Dendritic cell treated with granulocyte-macrophage colony-stimulating factor and Interleukin-4, amounts not matched to agents 40 ng/mL and 50 ng/mL, for 4 days (primary cell): Measurements from ENCODE around the gene CYP19A1.

Source experiments
- H3K27ac Mint-ChIP-seq: one replicate; pipeline ENCODE4 v1.8.0; 2022; ENCODE audit warnings: mild to moderate bottlenecking, mixed read lengths
- H3K27me3 Mint-ChIP-seq: one replicate; pipeline ENCODE4 v1.8.0; 2022; ENCODE audit warnings: mild to moderate bottlenecking, mixed read lengths
- H3K36me3 Mint-ChIP-seq: one replicate; pipeline ENCODE4 v1.8.0; 2022; ENCODE audit warnings: low read depth, mixed read lengths
- H3K4me1 Mint-ChIP-seq: one replicate; pipeline ENCODE4 v1.8.0; 2022; ENCODE audit warnings: low read depth, mixed read lengths
- H3K4me3 Mint-ChIP-seq: one replicate; pipeline ENCODE4 v1.8.0; 2022; ENCODE audit warnings: mild to moderate bottlenecking, moderate library complexity, mixed read lengths
- H3K9me3 Mint-ChIP-seq: one replicate; pipeline ENCODE4 v1.8.0; 2022; ENCODE audit warnings: mixed read lengths
- intact Hi-C: fragments of 100-400 bp; cut with micrococcal nuclease; formaldehyde crosslinking; loops from one replicate; pipeline ENCODE4 v1.15.0; 2022

Gene CYP19A1

DNA sequence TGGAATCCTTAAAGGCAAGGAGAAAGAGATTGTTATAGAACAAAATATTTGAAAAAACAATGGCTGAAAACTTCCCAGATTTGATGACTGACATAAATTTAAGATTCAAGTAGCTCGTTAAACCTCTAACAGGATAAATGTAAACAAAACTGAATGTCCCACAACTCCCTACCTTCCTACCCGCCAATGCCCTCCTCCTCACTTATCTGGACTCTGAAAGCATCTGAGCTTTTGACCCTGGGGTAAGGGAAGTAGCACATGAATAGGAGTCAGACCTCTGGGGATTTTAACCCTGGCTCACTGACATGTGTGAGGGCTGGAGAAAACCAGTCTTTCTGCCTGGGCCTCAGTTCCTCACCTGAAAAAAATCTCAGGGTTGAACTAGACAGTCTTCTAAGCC lies 26.9 kb downstream of the CYP19A1 start:
- no peaks in the 10 kb centered on the region for H3K9me3 Mint-ChIP-seq
- H3K36me3 Mint-ChIP-seq = no peaks in the 10 kb centered on the region
- intact Hi-C loops = no loop called here
- H3K27ac Mint-ChIP-seq = no peak overlapping the region
- H3K27me3 Mint-ChIP-seq = peaks cover 11% of the 10 kb centered on the region
- peaks cover 25% of the 10 kb centered on the region for H3K4me1 Mint-ChIP-seq
- no peak overlapping the region for H3K4me3 Mint-ChIP-seq

GRCh38 chr15:51310064-51310463 lies 28.3 kb downstream of the CYP19A1 start:
- Mint-ChIP-seq H3K27ac (no peak overlapping the region), H3K4me1 (peaks cover 25% of the 10 kb centered on the region), H3K9me3 (no peaks in the 10 kb centered on the region), H3K4me3 (no peak overlapping the region), H3K36me3 (no peaks in the 10 kb centered on the region), H3K27me3 (peaks cover 15% of the 10 kb centered on the region)
- intact Hi-C loops = no loop called here

- Mint-ChIP-seq H3K27ac (no peak overlapping the region), H3K9me3 (no peaks in the 10 kb centered on the region), H3K4me3 (no peak overlapping the region), H3K36me3 (no peaks in the 10 kb centered on the region), H3K4me1 (peaks cover 37% of the 10 kb centered on the region), H3K27me3 (peaks cover 17% of the 10 kb centered on the region)
- intact Hi-C loops = no loop called here
These were observed 30.6 kb downstream of the CYP19A1 start for GRCh38 chr15:51307811-51308210.

GRCh38 chr15:51307325-51307724 lies 31.1 kb downstream of the CYP19A1 start:
- Mint-ChIP-seq H3K27me3 (peaks cover 19% of the 10 kb centered on the region), H3K9me3 (no peaks in the 10 kb centered on the region), H3K36me3 (no peaks in the 10 kb centered on the region), H3K4me1 (peaks cover 37% of the 10 kb centered on the region), H3K4me3 (no peak overlapping the region), H3K27ac (no peak overlapping the region)
- intact Hi-C loops = no loop called here

DNA sequence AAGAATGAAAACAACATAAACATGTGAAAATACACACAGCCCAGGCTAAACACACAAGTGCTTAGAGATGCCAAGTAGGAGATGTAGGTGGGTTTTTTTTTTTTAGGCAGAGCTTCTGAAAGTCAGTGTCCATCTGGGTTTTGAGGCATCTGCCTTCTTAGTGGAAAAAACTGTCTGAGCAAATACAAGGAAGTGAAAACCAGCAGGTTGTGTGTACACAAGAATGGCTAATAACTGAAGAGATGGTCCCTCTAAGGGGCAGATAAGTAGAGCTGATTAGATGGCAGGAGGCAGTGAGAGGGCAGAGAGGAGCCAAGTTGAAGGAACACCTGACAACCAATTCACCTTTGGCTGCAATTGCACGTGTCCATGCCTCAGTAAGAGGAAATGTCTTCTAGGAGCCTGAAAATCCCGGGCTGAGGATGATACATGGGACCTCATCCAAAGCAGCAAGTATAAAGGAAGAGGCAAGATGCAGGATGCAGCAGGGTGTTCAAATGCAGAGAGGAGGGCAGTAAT lies 34.9 kb downstream of the CYP19A1 start:
- H3K9me3 Mint-ChIP-seq = no peaks in the 10 kb centered on the region
- H3K36me3 Mint-ChIP-seq = no peaks in the 10 kb centered on the region
- peaks cover 27% of the 10 kb centered on the region for H3K4me1 Mint-ChIP-seq
- H3K27ac Mint-ChIP-seq = no peak overlapping the region
- peaks cover 19% of the 10 kb centered on the region for H3K27me3 Mint-ChIP-seq
- intact Hi-C loops = no loop called here
- H3K4me3 Mint-ChIP-seq = no peak overlapping the region

DNA sequence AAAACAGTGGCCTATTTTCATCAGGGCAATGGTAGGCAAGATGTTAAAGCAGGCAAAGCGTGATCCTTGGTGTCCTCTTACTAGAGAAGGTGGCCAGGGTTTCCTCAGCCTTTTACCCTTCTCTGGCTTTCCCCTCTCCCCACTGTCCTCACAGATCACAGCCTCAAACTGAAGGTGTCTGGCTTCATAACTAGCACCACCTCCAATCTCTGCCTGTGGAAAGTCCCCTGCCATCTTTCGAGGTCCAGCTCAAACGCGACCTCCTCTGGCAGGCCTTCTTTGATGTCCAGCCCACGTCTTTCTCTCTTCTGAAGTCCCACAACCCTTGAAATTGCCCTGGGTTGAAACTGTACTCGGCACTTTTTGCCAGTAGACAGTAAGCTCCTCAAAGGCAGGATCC lies 35.9 kb downstream of the CYP19A1 start:
- Mint-ChIP-seq H3K4me1 (peaks cover 17% of the 10 kb centered on the region), H3K4me3 (no peak overlapping the region), H3K27me3 (peaks cover 16% of the 10 kb centered on the region), H3K9me3 (no peaks in the 10 kb centered on the region), H3K27ac (no peak overlapping the region), H3K36me3 (no peaks in the 10 kb centered on the region)
- intact Hi-C loops = no loop called here

DNA sequence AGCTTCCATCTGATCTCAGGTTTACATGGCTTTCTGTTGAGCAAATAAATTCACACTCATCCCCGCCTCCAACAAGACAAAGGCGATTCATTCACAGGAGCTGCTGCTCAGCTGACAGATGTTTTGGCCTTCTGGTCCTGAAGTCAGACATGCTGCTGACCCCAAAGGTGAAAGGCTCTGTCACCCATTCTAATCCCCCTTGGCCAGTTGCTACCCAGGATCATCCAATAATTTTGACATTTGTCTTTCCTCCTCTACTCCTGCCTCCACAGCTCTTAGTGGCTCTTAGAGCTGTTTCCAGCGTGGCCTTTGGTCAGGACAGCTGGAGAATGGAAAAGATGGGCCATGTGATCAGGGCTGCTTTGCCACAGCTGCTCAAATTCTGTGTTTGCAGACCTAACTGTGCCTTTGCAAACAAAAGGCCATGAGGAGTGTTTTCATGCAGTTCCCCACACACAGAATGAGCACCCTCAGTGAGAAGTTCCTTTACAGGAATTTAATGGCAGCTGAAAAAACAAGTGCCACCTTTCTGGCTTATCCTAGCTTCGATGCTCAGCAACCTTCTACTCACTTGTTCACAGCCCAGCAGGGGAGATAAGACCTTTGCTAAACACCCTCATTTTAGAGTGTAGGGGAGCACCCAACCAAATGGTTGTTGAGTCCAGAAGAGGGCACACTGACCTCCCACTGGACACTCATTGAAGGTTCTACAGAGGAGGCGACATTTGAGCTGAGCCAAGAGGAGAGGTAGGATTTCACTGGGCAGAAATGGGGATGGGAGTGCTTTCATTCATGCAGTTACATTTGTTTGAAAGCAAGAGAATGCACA lies 39.0 kb downstream of the CYP19A1 start:
- Mint-ChIP-seq H3K4me3 (no peak overlapping the region), H3K4me1 (peaks cover 16% of the 10 kb centered on the region), H3K36me3 (no peaks in the 10 kb centered on the region), H3K9me3 (no peaks in the 10 kb centered on the region), H3K27ac (no peak overlapping the region), H3K27me3 (peaks cover 16% of the 10 kb centered on the region)
- intact Hi-C loops = no loop called here

DNA sequence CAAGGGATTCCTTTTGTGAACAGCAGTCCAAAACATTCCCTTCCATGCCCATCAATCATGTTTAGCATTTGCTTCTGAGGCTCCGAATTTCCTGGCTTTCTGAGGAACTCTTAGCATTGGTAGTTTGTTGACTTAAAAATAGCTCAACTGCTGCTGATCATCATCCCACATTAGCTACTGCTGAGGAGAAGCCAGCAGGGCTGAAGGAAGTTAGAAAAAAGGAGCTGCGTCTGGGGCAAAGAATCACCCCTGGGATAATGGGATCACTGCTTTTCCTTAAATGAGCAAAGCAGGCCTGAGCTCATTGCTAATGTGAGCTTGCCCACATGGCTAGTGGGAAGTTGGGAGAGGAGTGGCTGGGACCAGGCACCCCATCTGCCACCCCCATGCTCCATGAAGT lies 39.8 kb downstream of the CYP19A1 start:
- peaks cover 12% of the 10 kb centered on the region for H3K4me1 Mint-ChIP-seq
- H3K27ac Mint-ChIP-seq = no peak overlapping the region
- peaks cover 18% of the 10 kb centered on the region for H3K27me3 Mint-ChIP-seq
- H3K4me3 Mint-ChIP-seq = no peak overlapping the region
- intact Hi-C loops = no loop called here
- H3K36me3 Mint-ChIP-seq = no peaks in the 10 kb centered on the region
- H3K9me3 Mint-ChIP-seq = peaks cover 3% of the 10 kb centered on the region

DNA sequence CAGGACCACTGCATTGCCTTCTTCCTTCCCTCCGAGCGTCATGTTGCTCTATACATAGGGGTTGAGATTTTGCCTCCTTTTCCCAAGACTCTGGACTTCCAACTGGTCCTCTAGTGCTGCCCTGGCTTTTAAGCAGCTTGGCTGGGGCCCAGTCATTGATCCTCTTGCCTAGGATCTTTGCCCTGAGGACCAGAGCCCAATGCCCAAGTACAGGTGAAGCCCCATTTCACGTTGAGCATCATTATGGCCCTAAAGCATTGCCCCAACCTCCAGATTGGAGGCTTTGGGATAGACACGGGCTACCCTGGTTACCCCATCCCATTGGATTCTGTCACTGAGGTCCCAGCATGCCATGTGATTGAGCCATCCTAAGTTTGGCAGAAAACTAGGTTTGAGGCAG lies 47.7 kb downstream of the CYP19A1 start:
- no peaks in the 10 kb centered on the region for H3K36me3 Mint-ChIP-seq
- peaks cover 11% of the 10 kb centered on the region for H3K27me3 Mint-ChIP-seq
- H3K4me1 Mint-ChIP-seq = peaks cover 8% of the 10 kb centered on the region
- no peak overlapping the region for H3K4me3 Mint-ChIP-seq
- intact Hi-C loops = no loop called here
- H3K9me3 Mint-ChIP-seq = peaks cover 9% of the 10 kb centered on the region
- no peak overlapping the region for H3K27ac Mint-ChIP-seq

DNA sequence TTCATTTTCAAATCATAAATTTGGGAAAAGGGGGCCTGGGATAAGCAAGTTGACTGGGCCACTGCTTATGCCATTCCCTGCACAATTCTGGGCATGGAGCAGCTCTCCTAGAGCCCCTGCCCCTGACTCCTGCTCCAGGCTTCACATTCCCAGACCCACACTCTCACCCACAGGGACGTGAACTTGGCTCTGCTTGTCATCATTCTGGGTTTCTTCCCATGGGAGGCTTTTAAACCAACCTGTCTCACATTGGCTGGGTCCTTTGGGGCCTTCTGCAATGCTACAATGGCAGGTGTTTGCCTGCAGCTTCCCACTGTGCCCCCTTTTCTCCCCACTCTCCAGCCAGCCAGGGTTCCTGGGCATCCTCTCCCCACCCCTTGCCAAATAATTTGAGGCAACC lies 49.1 kb downstream of the CYP19A1 start:
- Mint-ChIP-seq H3K36me3 (no peaks in the 10 kb centered on the region), H3K4me1 (peaks cover 8% of the 10 kb centered on the region), H3K9me3 (peaks cover 9% of the 10 kb centered on the region), H3K27me3 (peaks cover 7% of the 10 kb centered on the region), H3K4me3 (no peak overlapping the region), H3K27ac (no peak overlapping the region)
- intact Hi-C loops = no loop called here

DNA sequence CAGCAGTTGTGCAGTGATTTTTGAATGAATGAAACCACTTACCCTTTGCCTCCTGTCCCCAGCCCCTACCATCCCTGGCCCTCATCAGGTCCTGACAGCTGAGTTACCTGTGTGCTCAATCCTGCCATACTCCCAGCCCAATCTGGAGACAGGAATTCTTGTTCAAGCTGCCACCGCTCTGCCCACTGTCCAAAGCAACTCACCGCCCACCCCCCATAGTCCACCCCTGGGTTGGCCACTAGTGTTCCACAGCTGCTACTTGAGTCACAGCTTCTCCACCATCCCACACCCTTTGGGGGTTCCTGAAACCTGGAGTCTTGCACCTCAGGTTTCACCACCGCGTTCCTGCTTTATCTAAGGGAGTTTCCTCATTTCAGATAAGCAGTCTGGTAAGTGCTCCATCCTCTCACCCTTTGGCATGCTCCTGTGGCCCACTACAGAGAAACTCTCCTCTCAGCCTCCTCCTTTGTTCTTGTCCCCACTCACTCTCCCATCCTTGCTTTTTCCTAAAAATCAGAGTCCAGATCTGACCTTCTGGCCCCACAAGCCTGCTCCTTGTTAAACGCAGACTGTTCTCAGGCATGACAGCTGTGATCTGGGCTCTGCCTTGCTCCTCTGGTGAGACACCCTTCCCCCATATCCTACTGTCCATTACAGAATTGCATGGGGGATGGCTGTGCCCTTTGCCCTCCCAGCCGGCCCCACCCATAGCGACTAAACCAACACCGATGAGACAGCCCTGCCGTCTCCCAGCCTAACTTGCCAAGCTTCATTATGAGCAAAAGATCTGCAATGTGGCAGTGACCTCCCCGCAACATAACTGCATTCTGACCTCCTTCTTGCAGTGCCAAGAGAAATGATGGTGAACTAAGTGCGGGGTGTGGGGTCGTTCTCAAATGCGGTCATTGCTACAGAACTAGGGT lies 50.0 kb downstream of the CYP19A1 start:
- intact Hi-C loops = no loop called here
- H3K9me3 Mint-ChIP-seq = peaks cover 4% of the 10 kb centered on the region
- no peak overlapping the region for H3K4me3 Mint-ChIP-seq
- H3K36me3 Mint-ChIP-seq = no peaks in the 10 kb centered on the region
- H3K27me3 Mint-ChIP-seq = peaks cover under 1% of the 10 kb centered on the region
- no peak overlapping the region for H3K27ac Mint-ChIP-seq
- peaks cover 8% of the 10 kb centered on the region for H3K4me1 Mint-ChIP-seq

GRCh38 chr15:51286816-51287215 lies 51.6 kb downstream of the CYP19A1 start:
- Mint-ChIP-seq H3K36me3 (no peaks in the 10 kb centered on the region), H3K27ac (no peak overlapping the region), H3K4me3 (no peak overlapping the region), H3K4me1 (peaks cover 18% of the 10 kb centered on the region), H3K9me3 (no peaks in the 10 kb centered on the region), H3K27me3 (no peaks in the 10 kb centered on the region)
- intact Hi-C loops = no loop called here

- no peak overlapping the region for H3K27ac Mint-ChIP-seq
- intact Hi-C loops = no loop called here
These were observed 53.0 kb downstream of the CYP19A1 start for GRCh38 chr15:51285399-51285798.

DNA sequence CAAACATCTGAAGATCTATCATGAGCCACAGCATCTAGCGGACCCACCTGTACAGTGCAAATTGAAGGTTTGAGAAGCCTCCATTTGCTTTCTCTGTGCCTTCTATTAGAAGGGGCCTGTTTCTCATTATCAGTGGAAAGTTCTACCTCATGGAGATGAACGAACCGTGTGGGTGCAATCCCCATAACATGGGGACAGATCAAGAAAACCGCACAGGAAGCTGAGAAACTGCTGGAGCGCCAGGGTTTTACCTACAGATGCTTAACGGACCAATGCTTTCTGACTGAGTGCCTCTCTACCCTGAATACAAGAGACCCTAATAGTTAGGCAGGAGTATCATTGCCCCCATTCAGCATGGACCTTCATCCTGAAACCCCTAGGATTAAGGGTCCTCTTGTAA lies 53.5 kb downstream of the CYP19A1 start:
- Mint-ChIP-seq H3K4me3 (no peak overlapping the region), H3K27ac (no peak overlapping the region), H3K4me1 (peaks cover 18% of the 10 kb centered on the region), H3K36me3 (no peaks in the 10 kb centered on the region), H3K27me3 (no peaks in the 10 kb centered on the region), H3K9me3 (no peaks in the 10 kb centered on the region)
- intact Hi-C loops = loop anchor here (5.0 kb wide), 1 partner anchor 117 kb away; no protein-coding TSS in a partner anchor

More at GRCh38 chr15:51285399-51285798, 53.0 kb downstream of the CYP19A1 start:
- Mint-ChIP-seq H3K4me3 (no peak overlapping the region), H3K27me3 (no peaks in the 10 kb centered on the region), H3K36me3 (no peaks in the 10 kb centered on the region), H3K4me1 (peaks cover 18% of the 10 kb centered on the region), H3K9me3 (no peaks in the 10 kb centered on the region)
